Smooth muscle cell (in vitro differentiated cells): ENCODE results near the gene FBN1. TPM values are rescaled to one million over a fixed set of nuclear protein-coding genes. Genes with fewer than 3 reads are reported as not detected.
A peak's percentile ranks its signal among the peaks of the same experiment; 100 is the strongest.

Source experiments
- DNase-seq: peaks from one replicate; lab custom pipeline; 2025; ENCODE audit not compliant: unreplicated experiment; lab: John Stamatoyannopoulos, UW
- H2AFZ ChIP-seq: fragments of 200-600 bp; sonication (generic); 2 replicates; pipeline ENCODE4 v1.6.0; 2016; ENCODE audit warnings: antibody characterized with exemption, low read depth, mild to moderate bottlenecking
- H3F3A ChIP-seq: fragments of 200-600 bp; sonication (generic); 2 replicates; pipeline ENCODE4 v1.6.0; 2017; ENCODE audit warnings: antibody characterized with exemption, low read depth
- H3K27ac ChIP-seq: fragments of 200-600 bp; sonication (generic); 2 replicates; pipeline ENCODE4 v1.5.1; 2016; ENCODE audit warnings: low read depth, mild to moderate bottlenecking
- H3K27me3 ChIP-seq: fragments of 200-600 bp; sonication (generic); 2 replicates; pipeline ENCODE4 v1.6.1; 2016; ENCODE audit warnings: low read depth, mild to moderate bottlenecking
- H3K36me3 ChIP-seq: fragments of 200-600 bp; sonication (generic); 2 replicates; pipeline ENCODE4 v1.5.1; 2016; ENCODE audit warnings: low read depth
- H3K4me1 ChIP-seq: fragments of 200-600 bp; sonication (generic); 2 replicates; pipeline ENCODE4 v1.5.1; 2016; ENCODE audit warnings: low read depth
- H3K4me2 ChIP-seq: fragments of 200-600 bp; sonication (generic); 2 replicates; pipeline ENCODE4 v1.6.0; 2016; ENCODE audit warnings: mild to moderate bottlenecking
- H3K4me3 ChIP-seq: fragments of 200-600 bp; sonication (generic); 2 replicates; pipeline ENCODE4 v1.5.1; 2016; ENCODE audit warnings: mild to moderate bottlenecking
- H3K79me2 ChIP-seq: fragments of 200-600 bp; sonication (generic); 2 replicates; pipeline ENCODE4 v1.6.0; 2016; ENCODE audit warnings: low read depth, mild to moderate bottlenecking
- H3K9ac ChIP-seq: fragments of 200-600 bp; sonication (generic); 2 replicates; pipeline ENCODE4 v1.6.0; 2016; ENCODE audit warnings: low read depth
- H3K9me3 ChIP-seq: fragments of 200-600 bp; sonication (generic); replicated peaks from 2 replicates; pipeline ENCODE4 v1.5.1; 2016; ENCODE audit warnings: low read depth
- H4K20me1 ChIP-seq: fragments of 200-600 bp; sonication (generic); 2 replicates; pipeline ENCODE4 v1.6.0; 2016; ENCODE audit warnings: low read depth
- WGBS: methylation state at CpG from one replicate; pipeline ENCODE4 v1.1.7; 2016; ENCODE audit warnings: low lambda C conversion rate; 5-methylcytosine and 5-hydroxymethylcytosine counted together
- polyA plus RNA-seq: library from polyadenylated mRNA; unstranded; fragments of >200 nt; fragmentation: Nextera tagmentation; extraction: Ambion mirVana; gene quantifications from 2 replicates; pipeline ENCODE4 v1.2.1, GENCODE V29; 2016
- total RNA-seq: library from RNA; depleted of rRNA; stranded (reverse); fragments of >200 nt; gene quantifications from 2 replicates; pipeline ENCODE4 v1.2.3, GENCODE V29; 2014
- TF ChIP-seq, protein P1 (sequence below): fragments of 200-600 bp; sonication (generic); IDR thresholded peaks from 2 replicates; pipeline ENCODE4 v1.5.1; 2017; ENCODE audit warnings: borderline replicate concordance, mild to moderate bottlenecking, antibody characterized with exemption; ENCODE audit not compliant: insufficient read depth, poor library complexity, severe bottlenecking

Gene FBN1
- total and polyA plus RNA-seq, 2 experiments from 2014 or later: 137 to 330 TPM

GRCh38 chr15:48581219-48581618 lies 64.3 kb downstream of the FBN1 start:
- H2AFZ ChIP-seq: no peak overlapping the region
- H3K9me3 ChIP-seq: no peaks in the 10 kb centered on the region
- peaks cover 28% of the 10 kb centered on the region for H3F3A ChIP-seq
- no peak for DNase-seq
- peaks cover 21% of the 10 kb centered on the region for H3K4me1 ChIP-seq
- no peaks in the 10 kb centered on the region for H3K27me3 ChIP-seq
- H3K9ac ChIP-seq: peak overlapping the region; percentile 78
- H3K79me2 ChIP-seq: peaks cover 39% of the 10 kb centered on the region
- H4K20me1 ChIP-seq: peaks cover 12% of the 10 kb centered on the region
- TF ChIP-seq, protein P1, sequence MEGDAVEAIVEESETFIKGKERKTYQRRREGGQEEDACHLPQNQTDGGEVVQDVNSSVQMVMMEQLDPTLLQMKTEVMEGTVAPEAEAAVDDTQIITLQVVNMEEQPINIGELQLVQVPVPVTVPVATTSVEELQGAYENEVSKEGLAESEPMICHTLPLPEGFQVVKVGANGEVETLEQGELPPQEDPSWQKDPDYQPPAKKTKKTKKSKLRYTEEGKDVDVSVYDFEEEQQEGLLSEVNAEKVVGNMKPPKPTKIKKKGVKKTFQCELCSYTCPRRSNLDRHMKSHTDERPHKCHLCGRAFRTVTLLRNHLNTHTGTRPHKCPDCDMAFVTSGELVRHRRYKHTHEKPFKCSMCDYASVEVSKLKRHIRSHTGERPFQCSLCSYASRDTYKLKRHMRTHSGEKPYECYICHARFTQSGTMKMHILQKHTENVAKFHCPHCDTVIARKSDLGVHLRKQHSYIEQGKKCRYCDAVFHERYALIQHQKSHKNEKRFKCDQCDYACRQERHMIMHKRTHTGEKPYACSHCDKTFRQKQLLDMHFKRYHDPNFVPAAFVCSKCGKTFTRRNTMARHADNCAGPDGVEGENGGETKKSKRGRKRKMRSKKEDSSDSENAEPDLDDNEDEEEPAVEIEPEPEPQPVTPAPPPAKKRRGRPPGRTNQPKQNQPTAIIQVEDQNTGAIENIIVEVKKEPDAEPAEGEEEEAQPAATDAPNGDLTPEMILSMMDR: no peak
- no peak overlapping the region for H3K4me3 ChIP-seq
- WGBS: 47% methylated on average over 4 of the region's 4 CpGs
- H3K36me3 ChIP-seq: no peaks in the 10 kb centered on the region
- H3K27ac ChIP-seq: peak overlapping the region; percentile 97
- H3K4me2 ChIP-seq: peak overlapping the region; percentile 46

DNA sequence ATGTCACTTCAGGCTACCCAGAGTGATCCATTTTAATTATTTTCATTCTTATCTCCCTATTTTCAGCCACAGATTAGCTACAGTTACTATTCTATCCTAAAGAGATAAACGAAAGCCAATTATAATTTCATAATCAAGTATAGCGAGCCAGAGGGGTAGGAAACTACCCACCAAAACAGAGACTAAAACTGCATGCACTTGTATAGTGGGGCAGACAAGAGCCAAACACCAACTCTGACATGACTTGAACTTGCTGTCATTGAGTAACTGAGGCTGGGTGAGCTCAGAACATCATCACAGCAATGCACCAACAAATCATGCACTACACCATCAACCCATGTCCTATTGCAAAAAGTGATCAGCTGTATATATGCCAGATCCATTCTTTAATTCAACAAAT lies 64.8 kb downstream of the FBN1 start:
- 91% methylated on average over 2 of the region's 2 CpGs for WGBS
- Histone ChIP-seq H2AFZ (no peak overlapping the region), H4K20me1 (peaks cover 12% of the 10 kb centered on the region), H3K4me2 (no peak overlapping the region), H3K27me3 (no peaks in the 10 kb centered on the region), H3K79me2 (peaks cover 36% of the 10 kb centered on the region), H3F3A (peaks cover 28% of the 10 kb centered on the region), H3K9ac (peak overlapping the region; percentile 78), H3K4me3 (no peak overlapping the region), H3K9me3 (no peaks in the 10 kb centered on the region), H3K27ac (peak overlapping the region; percentile 97), H3K4me1 (peaks cover 21% of the 10 kb centered on the region), H3K36me3 (no peaks in the 10 kb centered on the region)
- TF ChIP-seq, protein P1: no peak
- no peak for DNase-seq

DNA sequence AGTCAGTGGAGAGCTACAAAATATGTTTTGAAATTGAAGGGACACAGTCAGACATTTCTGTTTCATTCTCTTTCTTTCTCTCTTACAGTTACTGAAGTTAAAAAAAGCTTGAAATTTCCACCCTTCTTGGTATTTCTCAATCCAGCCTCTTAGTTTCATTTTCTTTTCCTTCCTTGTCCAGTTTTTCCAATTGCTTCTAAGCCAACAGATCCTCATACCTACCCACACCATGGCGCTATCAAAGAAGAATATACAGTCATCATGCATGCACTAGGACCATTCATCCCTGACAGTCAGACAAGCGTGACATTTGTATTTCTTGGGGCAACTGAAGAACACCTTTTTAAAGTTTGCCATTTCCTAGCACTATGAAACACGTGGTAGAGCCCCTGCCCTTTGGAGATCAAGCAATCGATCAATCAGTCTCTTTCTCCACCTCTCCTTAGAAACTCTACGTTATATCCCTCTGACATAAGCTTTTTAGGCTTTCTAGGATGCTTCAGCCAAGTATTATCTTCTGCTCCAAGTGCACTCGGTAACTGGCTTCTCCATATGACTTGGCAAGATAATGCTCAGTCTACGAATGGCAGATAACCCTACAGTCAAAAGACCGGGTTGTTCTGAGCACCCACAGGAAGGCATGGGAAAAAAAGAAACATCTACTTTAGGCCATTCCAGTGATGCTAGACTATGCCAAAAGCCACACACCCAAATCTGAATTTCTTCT lies 65.4 kb downstream of the FBN1 start:
- WGBS: 94% methylated on average over 8 of the region's 8 CpGs
- H3K9me3 ChIP-seq: no peaks in the 10 kb centered on the region
- H3K4me1 ChIP-seq: peaks cover 21% of the 10 kb centered on the region
- H3K79me2 ChIP-seq: peaks cover 31% of the 10 kb centered on the region
- H3K27me3 ChIP-seq: no peaks in the 10 kb centered on the region
- peaks cover 28% of the 10 kb centered on the region for H3F3A ChIP-seq
- H3K4me3 ChIP-seq: no peak overlapping the region
- peak overlapping the region; percentile 25 for H3K27ac ChIP-seq
- TF ChIP-seq, protein P1: no peak
- no peaks in the 10 kb centered on the region for H3K36me3 ChIP-seq
- H3K4me2 ChIP-seq: peak overlapping the region; percentile 14
- H2AFZ ChIP-seq: no peak overlapping the region
- no peak overlapping the region for H3K9ac ChIP-seq
- no peak for DNase-seq
- H4K20me1 ChIP-seq: peaks cover 12% of the 10 kb centered on the region

- no peak overlapping the region for H3K4me2 ChIP-seq
These were observed 66.5 kb downstream of the FBN1 start for GRCh38 chr15:48578965-48579364.

More at GRCh38 chr15:48578965-48579364, 66.5 kb downstream of the FBN1 start:
- H3K79me2 ChIP-seq: peaks cover 28% of the 10 kb centered on the region
- H3K36me3 ChIP-seq: peaks cover 6% of the 10 kb centered on the region
- peaks cover 21% of the 10 kb centered on the region for H3K4me1 ChIP-seq
- DNase-seq: no peak
- no peaks in the 10 kb centered on the region for H3K27me3 ChIP-seq
- H3F3A ChIP-seq: peaks cover 24% of the 10 kb centered on the region
- H3K4me3 ChIP-seq: no peak overlapping the region
- no peaks in the 10 kb centered on the region for H3K9me3 ChIP-seq
- 97% methylated on average over 2 of the region's 2 CpGs for WGBS
- no peak overlapping the region for H3K27ac ChIP-seq
- peaks cover 12% of the 10 kb centered on the region for H4K20me1 ChIP-seq
- no peak overlapping the region for H3K9ac ChIP-seq
- TF ChIP-seq, protein P1: no peak
- no peak overlapping the region for H2AFZ ChIP-seq
